Mesothelial cell of epicardium (in vitro differentiated cells): Measurements from ENCODE around the gene EDA. TPM values are rescaled to one million over a fixed set of nuclear protein-coding genes. Genes with fewer than 3 reads are reported as not detected.

ENCODE experiments used
- DNase-seq, 2 experiments: peaks; one replicate each; pipeline ENCODE4 v3.0.0; 2021; ENCODE audit warnings: low spot score in 2 of 2; ENCODE audit not compliant: unreplicated experiment in 2 of 2
- H3K27ac Mint-ChIP-seq: 2 replicates; pipeline ENCODE4 v1.8.0; 2021; ENCODE audit warnings: mixed read lengths
- H3K27me3 Mint-ChIP-seq: 2 replicates; pipeline ENCODE4 v1.8.0; 2021; ENCODE audit warnings: low read depth, mixed read lengths
- H3K36me3 Mint-ChIP-seq: 2 replicates; pipeline ENCODE4 v1.8.0; 2021; ENCODE audit warnings: mixed read lengths
- H3K4me1 Mint-ChIP-seq: 2 replicates; pipeline ENCODE4 v1.8.0; 2021; ENCODE audit warnings: mixed read lengths
- H3K4me3 Mint-ChIP-seq: 2 replicates; pipeline ENCODE4 v1.8.0; 2021; ENCODE audit warnings: mild to moderate bottlenecking, moderate library complexity, mixed read lengths
- H3K9me3 Mint-ChIP-seq: 2 replicates; pipeline ENCODE4 v1.8.0; 2021; ENCODE audit warnings: mixed read lengths
- total RNA-seq: library from RNA; stranded (reverse); gene quantifications from 3 replicates; pipeline ENCODE4 v1.2.1, GENCODE V29; 2021
- TF ChIP-seq, protein P1 (sequence below): fragments of 200-600 bp; sonication (generic); IDR thresholded peaks from one replicate; pipeline ENCODE4 v1.5.0; 2021; ENCODE audit warnings: antibody characterized with exemption; ENCODE audit not compliant: unreplicated experiment

EDA gene
- total RNA-seq, 1 donor from 2014 or later, result 9.2 TPM

DNA sequence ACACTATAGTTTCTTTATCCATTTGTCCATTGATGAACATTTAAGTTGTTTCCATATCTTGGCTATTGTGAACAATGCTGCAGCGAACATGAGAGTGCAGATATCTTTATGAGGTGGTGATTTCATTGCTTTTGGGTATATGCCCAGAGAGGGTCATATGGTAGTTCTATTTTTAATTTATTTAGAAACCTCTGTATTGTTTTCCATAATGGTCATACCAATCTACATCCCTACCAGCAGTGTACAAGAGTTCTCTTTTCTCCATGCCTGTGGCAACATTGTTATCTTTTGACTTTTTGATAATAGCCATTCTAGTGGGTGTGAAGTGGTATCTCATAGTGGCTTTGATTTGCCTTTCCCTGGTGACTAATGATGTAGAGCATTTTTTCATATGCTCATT, 48.8 kb downstream of the EDA start:
- Mint-ChIP-seq H3K4me1 (no peaks in the 10 kb centered on the region), H3K27me3 (no peaks in the 10 kb centered on the region), H3K36me3 (peaks cover 2% of the 10 kb centered on the region), H3K9me3 (peaks cover 67% of the 10 kb centered on the region), H3K27ac (no peak overlapping the region), H3K4me3 (no peak overlapping the region)
- no peak for DNase-seq
- TF ChIP-seq, protein P1, sequence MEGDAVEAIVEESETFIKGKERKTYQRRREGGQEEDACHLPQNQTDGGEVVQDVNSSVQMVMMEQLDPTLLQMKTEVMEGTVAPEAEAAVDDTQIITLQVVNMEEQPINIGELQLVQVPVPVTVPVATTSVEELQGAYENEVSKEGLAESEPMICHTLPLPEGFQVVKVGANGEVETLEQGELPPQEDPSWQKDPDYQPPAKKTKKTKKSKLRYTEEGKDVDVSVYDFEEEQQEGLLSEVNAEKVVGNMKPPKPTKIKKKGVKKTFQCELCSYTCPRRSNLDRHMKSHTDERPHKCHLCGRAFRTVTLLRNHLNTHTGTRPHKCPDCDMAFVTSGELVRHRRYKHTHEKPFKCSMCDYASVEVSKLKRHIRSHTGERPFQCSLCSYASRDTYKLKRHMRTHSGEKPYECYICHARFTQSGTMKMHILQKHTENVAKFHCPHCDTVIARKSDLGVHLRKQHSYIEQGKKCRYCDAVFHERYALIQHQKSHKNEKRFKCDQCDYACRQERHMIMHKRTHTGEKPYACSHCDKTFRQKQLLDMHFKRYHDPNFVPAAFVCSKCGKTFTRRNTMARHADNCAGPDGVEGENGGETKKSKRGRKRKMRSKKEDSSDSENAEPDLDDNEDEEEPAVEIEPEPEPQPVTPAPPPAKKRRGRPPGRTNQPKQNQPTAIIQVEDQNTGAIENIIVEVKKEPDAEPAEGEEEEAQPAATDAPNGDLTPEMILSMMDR, result no peak

GRCh38 chrX:69670001-69670555, 54.2 kb downstream of the EDA start:
- Mint-ChIP-seq H3K27me3 (no peaks in the 10 kb centered on the region), H3K4me3 (no peak overlapping the region), H3K27ac (no peak overlapping the region), H3K36me3 (peaks cover 4% of the 10 kb centered on the region), H3K4me1 (no peaks in the 10 kb centered on the region), H3K9me3 (peaks cover 70% of the 10 kb centered on the region)
- TF ChIP-seq, protein P1, result no peak
- DNase-seq, result no peak

- H3K36me3 Mint-ChIP-seq, result peaks cover 4% of the 10 kb centered on the region
- TF ChIP-seq, protein P1, result no peak
- no peaks in the 10 kb centered on the region for H3K27me3 Mint-ChIP-seq
- DNase-seq, result no peak
- peaks cover 49% of the 10 kb centered on the region for H3K9me3 Mint-ChIP-seq
- H3K4me1 Mint-ChIP-seq, result no peaks in the 10 kb centered on the region
- H3K27ac Mint-ChIP-seq, result no peak overlapping the region
- H3K4me3 Mint-ChIP-seq, result no peak overlapping the region
Measured at GRCh38 chrX:69674891-69675290, 59.0 kb downstream of the EDA start.

DNA sequence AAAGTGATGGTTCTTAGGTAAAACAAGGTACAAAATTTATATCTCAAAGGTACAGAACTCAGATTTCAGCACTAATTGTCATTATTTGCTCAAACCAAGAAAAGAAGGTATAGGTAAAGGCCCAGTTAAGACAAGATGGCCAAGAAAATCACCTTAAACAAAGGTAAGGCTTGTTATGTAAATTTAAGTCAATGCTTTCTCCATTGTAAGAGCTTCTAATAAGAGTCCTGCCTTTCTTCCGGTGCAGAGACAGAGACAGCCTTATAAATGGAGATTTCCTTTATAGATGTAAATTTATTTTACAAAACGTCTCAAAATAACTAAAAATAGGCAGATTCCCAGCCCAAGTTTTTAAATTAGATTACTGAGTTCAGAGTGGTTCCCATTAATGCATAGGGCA, 89.9 kb downstream of the EDA start:
- H3K27me3 Mint-ChIP-seq, result no peaks in the 10 kb centered on the region
- H3K4me3 Mint-ChIP-seq, result no peak overlapping the region
- H3K9me3 Mint-ChIP-seq, result peaks cover 46% of the 10 kb centered on the region
- no peaks in the 10 kb centered on the region for H3K4me1 Mint-ChIP-seq
- no peaks in the 10 kb centered on the region for H3K36me3 Mint-ChIP-seq
- TF ChIP-seq, protein P1, result no peak
- H3K27ac Mint-ChIP-seq, result no peak overlapping the region
- no peak for DNase-seq

GRCh38 chrX:69718102-69718501, 102.2 kb downstream of the EDA start:
- no peaks in the 10 kb centered on the region for H3K4me1 Mint-ChIP-seq
- H3K27me3 Mint-ChIP-seq, result no peaks in the 10 kb centered on the region
- DNase-seq, result no peak
- H3K36me3 Mint-ChIP-seq, result peaks cover 5% of the 10 kb centered on the region
- H3K4me3 Mint-ChIP-seq, result no peak overlapping the region
- H3K9me3 Mint-ChIP-seq, result peaks cover 68% of the 10 kb centered on the region
- TF ChIP-seq, protein P1, result no peak
- no peak overlapping the region for H3K27ac Mint-ChIP-seq

DNA sequence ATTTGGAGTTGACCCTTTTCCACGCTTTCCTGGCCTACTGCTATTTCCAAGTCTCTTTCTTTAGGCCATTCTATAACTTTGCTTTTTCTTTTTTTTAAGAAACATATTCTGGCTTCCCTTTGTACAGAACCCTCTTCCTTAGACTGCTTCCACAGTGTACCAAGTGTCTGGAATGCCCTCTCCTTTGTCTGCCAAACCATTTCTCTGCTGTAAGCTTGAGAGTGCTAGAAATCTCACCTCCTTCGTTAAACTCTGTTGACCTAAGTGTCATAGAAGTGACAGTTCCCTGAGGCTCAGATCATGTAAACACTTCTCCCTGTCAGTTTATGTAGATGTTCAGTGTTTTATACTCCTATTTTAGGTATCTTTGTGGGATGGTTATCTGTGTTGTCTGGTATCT, 108.4 kb downstream of the EDA start:
- no peak overlapping the region for H3K27ac Mint-ChIP-seq
- TF ChIP-seq, protein P1, result no peak
- DNase-seq, result no peak
- no peaks in the 10 kb centered on the region for H3K4me1 Mint-ChIP-seq
- no peak overlapping the region for H3K4me3 Mint-ChIP-seq
- no peaks in the 10 kb centered on the region for H3K36me3 Mint-ChIP-seq
- peaks cover 50% of the 10 kb centered on the region for H3K9me3 Mint-ChIP-seq
- no peaks in the 10 kb centered on the region for H3K27me3 Mint-ChIP-seq
